ENCODE data around the gene EVA1C. TPM values are rescaled to one million over a fixed set of nuclear protein-coding genes. Genes with fewer than 3 reads are reported as not detected.

EVA1C gene
- total and polyA plus RNA-seq, 9 of the 15 experiments (the other 6 are each of a cell fraction or from before 2014, with no cell fraction given): 0.22 TPM; not detected in 8

DNA sequence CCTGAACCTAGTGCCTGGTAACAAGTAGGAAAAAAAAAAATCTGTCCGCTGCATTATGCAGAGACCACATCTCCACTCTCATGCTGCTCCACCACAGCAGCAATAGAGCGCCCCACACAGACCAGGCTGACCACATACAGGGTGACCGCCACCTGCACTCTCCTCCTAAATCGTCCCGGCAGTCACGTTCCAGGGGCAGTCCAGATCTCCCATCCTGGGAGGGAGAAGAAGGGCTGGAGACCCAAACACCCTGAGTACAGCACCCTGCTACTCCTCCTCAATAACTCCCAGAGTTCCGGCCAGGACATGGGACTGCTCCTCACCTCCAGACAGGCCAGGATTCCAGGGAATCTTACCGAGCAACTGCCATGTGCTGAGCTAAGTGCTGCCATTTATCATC lies 35.0 kb upstream of the EVA1C start:
- peaks cover 100% of the 10 kb centered on the region for H3K36me3 ChIP-seq (ENCODE audit: control insufficient read depth, insufficient read depth, low read length)
- no peaks in the 10 kb centered on the region for H3K9me1 ChIP-seq (ENCODE audit: control insufficient read depth, insufficient read depth, low read length)
- ATAC-seq: no peak
- TF ChIP-seq, protein P1, sequence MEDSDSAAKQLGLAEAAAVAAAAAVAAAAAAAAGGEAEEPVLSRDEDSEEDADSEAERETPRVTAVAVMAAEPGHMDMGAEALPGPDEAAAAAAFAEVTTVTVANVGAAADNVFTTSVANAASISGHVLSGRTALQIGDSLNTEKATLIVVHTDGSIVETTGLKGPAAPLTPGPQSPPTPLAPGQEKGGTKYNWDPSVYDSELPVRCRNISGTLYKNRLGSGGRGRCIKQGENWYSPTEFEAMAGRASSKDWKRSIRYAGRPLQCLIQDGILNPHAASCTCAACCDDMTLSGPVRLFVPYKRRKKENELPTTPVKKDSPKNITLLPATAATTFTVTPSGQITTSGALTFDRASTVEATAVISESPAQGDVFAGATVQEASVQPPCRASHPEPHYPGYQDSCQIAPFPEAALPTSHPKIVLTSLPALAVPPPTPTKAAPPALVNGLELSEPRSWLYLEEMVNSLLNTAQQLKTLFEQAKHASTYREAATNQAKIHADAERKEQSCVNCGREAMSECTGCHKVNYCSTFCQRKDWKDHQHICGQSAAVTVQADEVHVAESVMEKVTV (CRISPR knock-in tag; IDR thresholded peaks at IDR 0.05): no peak
- no peak for TF ChIP-seq CSDE1 (IDR thresholded peaks at IDR 0.05)
- TF ChIP-seq NR0B1 (IDR thresholded peaks at IDR 0.05; ENCODE audit: partially characterized antibody): no peak
- no peak for TF ChIP-seq RBM14 (IDR thresholded peaks at IDR 0.05; ENCODE audit: borderline replicate concordance, insufficient read depth, low read depth, low read length)
- TF ChIP-seq ARNT (IDR thresholded peaks at IDR 0.05): no peak
- no peak for TF ChIP-seq MYC (IDR thresholded peaks at IDR 0.05; ENCODE audit: low read depth, low read length)
- TF ChIP-seq MYC (CRISPR knock-in tag; IDR thresholded peaks at IDR 0.05; ENCODE audit: borderline replicate concordance, low read depth): no peak
- no peak for TF ChIP-seq SMAD4 (CRISPR knock-in tag; conservative IDR thresholded peaks at IDR 0.05)
- TF ChIP-seq ELF1 (tag; IDR thresholded peaks at IDR 0.05): no peak
- no peak for TF ChIP-seq ZC3H11A (IDR thresholded peaks at IDR 0.05; ENCODE audit: low read depth, low read length)
- TF ChIP-seq CREB5 (CRISPR knock-in tag; IDR thresholded peaks at IDR 0.05): no peak
- H3K4me3 ChIP-seq: no peak overlapping the region
- H4K20me1 ChIP-seq (replicated peaks; ENCODE audit: control insufficient read depth, insufficient read depth, low read length): no peaks in the 10 kb centered on the region
- no peaks in the 10 kb centered on the region for H3K9me3 ChIP-seq (replicated peaks; ENCODE audit: control insufficient read depth, insufficient read depth, low read depth, low read length)
- no peak overlapping the region for H2AFZ ChIP-seq (ENCODE audit: low read depth, low read length)
- no peak overlapping the region for H3K27ac ChIP-seq (ENCODE audit: extremely low read depth, low read depth, low read length)
- no peaks in the 10 kb centered on the region for H3K4me1 ChIP-seq (replicated peaks in 1 of 2; ENCODE audit: control insufficient read depth in 2 of 2, insufficient read depth in 2 of 2, low read length in 2 of 2)
- intact Hi-C loops (cut with micrococcal nuclease): no loop called here
- 90% methylated on average over 8 of the region's 8 CpGs for WGBS (ENCODE audit: insufficient coverage, low coverage, missing lambda C conversion rate)
- no peak for FAIRE-seq
- H3K4me2 ChIP-seq (ENCODE audit: insufficient read depth, low read length): no peak overlapping the region
- H3K9ac ChIP-seq (ENCODE audit: insufficient read depth in 1 of 2, low read depth in 2 of 2, low read length in 2 of 2): 0 out of 4 replicates have a peak overlapping the region, but pooled peaks of 1 of the 2 experiments have one; percentile 38
- no TSS peak for BruUV-seq (replicated peaks)
- ChIA-PET CTCF (ENCODE audit: low intra/inter-chr PET ratio) (no interaction called here), POLR2A (no interaction called here)
- no peak for DNase-seq (ENCODE audit: extremely low read depth in 1 of 4, low spot score in 3 of 4)
- H3K27me3 ChIP-seq (ENCODE audit: control insufficient read depth in 2 of 2, insufficient read depth in 2 of 2, low read length in 2 of 2): no peaks in the 10 kb centered on the region
- peaks cover 15% of the 10 kb centered on the region; the same call in 2 of the 3 replicates for H3K79me2 ChIP-seq (ENCODE audit: control insufficient read depth, insufficient read depth, low read length)
- in situ Hi-C loops (cut with MboI): no loop called here
